ENCODE results near the gene DIAPH1.
A peak's percentile ranks its signal among the peaks of the same experiment; 100 is the strongest.

Gene DIAPH1

DNA sequence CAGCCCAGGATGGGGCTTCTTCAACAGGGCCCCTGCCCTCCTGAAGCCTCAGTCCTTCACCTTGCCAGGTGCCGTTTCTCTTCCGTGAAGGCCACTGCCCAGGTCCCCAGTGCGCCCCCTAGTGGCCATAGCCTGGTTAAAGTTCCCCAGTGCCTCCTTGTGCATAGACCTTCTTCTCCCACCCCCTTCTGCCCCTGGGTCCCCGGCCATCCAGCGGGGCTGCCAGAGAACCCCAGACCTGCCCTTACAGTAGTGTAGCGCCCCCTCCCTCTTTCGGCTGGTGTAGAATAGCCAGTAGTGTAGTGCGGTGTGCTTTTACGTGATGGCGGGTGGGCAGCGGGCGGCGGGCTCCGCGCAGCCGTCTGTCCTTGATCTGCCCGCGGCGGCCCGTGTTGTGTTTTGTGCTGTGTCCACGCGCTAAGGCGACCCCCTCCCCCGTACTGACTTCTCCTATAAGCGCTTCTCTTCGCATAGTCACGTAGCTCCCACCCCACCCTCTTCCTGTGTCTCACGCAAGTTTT, 106.3 kb downstream of the DIAPH1 start:
- TF ChIP-seq, protein P1, sequence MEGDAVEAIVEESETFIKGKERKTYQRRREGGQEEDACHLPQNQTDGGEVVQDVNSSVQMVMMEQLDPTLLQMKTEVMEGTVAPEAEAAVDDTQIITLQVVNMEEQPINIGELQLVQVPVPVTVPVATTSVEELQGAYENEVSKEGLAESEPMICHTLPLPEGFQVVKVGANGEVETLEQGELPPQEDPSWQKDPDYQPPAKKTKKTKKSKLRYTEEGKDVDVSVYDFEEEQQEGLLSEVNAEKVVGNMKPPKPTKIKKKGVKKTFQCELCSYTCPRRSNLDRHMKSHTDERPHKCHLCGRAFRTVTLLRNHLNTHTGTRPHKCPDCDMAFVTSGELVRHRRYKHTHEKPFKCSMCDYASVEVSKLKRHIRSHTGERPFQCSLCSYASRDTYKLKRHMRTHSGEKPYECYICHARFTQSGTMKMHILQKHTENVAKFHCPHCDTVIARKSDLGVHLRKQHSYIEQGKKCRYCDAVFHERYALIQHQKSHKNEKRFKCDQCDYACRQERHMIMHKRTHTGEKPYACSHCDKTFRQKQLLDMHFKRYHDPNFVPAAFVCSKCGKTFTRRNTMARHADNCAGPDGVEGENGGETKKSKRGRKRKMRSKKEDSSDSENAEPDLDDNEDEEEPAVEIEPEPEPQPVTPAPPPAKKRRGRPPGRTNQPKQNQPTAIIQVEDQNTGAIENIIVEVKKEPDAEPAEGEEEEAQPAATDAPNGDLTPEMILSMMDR (IDR thresholded peaks at IDR 0.05; ENCODE audit: borderline replicate concordance, control extremely low read depth, extremely low read depth, insufficient read depth, missing control alignments) = peak; percentile 79
- peak; percentile 87 for DNase-seq (ENCODE audit: low spot score)
- in situ Hi-C loops (cut with MboI; ENCODE audit: low sequenced_read_pairs, unreplicated experiment) = no loop called here

DNA sequence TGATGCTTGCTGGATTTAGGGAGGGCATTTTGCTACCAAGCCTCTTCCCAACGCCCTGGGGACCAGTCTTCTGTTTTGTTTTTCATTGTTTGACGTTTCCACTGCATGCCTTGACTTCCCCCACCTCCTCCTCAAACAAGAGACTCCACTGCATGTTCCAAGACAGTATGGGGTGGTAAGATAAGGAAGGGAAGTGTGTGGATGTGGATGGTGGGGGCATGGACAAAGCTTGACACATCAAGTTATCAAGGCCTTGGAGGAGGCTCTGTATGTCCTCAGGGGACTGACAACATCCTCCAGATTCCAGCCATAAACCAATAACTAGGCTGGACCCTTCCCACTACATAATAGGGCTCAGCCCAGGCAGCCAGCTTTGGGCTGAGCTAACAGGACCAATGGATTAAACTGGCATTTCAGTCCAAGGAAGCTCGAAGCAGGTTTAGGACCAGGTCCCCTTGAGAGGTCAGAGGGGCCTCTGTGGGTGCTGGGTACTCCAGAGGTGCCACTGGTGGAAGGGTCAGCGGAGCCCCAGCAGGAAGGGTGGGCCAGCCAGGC, 107.0 kb downstream of the DIAPH1 start:
- DNase-seq (ENCODE audit: low spot score) = no peak
- in situ Hi-C loops (cut with MboI; ENCODE audit: low sequenced_read_pairs, unreplicated experiment) = no loop called here
- TF ChIP-seq, protein P1 (IDR thresholded peaks at IDR 0.05; ENCODE audit: borderline replicate concordance, control extremely low read depth, extremely low read depth, insufficient read depth, missing control alignments) = no peak

DNA sequence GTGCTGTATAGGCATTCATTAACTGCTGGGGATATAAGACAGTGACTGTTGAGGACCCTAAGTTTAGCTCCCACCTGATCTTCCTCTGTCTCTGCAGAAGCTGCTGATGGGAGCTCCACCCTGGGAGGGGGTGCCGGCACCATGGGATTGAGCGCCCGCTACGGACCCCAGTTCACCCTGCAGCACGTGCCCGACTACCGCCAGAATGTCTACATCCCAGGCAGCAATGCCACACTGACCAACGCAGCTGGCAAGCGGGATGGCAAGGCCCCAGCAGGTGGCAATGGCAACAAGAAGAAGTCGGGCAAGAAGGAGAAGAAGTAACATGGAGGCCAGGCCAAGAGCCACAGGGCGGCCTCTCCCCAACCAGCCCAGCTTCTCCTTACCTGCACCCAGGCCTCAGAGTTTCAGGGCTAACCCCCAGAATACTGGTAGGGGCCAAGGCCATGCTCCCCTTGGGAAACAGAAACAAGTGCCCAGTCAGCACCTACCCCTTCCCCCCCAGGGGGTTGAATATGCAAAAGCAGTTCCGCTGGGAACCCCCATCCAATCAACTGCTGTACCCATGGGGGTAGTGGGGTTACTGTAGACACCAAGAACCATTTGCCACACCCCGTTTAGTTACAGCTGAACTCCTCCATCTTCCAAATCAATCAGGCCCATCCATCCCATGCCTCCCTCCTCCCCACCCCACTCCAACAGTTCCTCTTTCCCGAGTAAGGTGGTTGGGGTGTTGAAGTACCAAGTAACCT, 107.8 kb downstream of the DIAPH1 start:
- DNase-seq (ENCODE audit: low spot score) = no peak
- TF ChIP-seq, protein P1 (IDR thresholded peaks at IDR 0.05; ENCODE audit: borderline replicate concordance, control extremely low read depth, extremely low read depth, insufficient read depth, missing control alignments) = no peak
- in situ Hi-C loops (cut with MboI; ENCODE audit: low sequenced_read_pairs, unreplicated experiment) = no loop called here

DNA sequence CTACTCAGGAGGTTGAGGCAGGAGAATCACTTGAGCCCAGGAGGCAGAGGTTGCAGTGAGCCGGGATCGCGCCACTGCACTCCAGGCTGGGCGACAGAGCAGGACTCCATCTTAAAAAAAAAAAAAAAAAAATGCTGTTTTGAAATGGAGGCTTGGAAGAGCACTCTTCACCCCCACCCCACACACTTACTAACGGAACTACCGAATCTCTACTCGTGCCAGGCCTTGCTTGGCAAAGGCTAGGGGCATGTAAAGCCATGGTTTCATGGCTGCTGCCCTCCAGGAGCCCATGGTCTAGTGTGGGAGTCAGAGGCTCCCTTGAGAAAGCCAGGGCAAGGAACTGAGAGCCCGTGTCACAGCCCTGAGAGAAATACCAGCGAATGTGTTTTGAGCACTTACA, 108.6 kb downstream of the DIAPH1 start:
- TF ChIP-seq, protein P1 (IDR thresholded peaks at IDR 0.05; ENCODE audit: borderline replicate concordance, control extremely low read depth, extremely low read depth, insufficient read depth, missing control alignments) = no peak
- DNase-seq (ENCODE audit: low spot score) = no peak
- in situ Hi-C loops (cut with MboI; ENCODE audit: low sequenced_read_pairs, unreplicated experiment) = no loop called here

DNA sequence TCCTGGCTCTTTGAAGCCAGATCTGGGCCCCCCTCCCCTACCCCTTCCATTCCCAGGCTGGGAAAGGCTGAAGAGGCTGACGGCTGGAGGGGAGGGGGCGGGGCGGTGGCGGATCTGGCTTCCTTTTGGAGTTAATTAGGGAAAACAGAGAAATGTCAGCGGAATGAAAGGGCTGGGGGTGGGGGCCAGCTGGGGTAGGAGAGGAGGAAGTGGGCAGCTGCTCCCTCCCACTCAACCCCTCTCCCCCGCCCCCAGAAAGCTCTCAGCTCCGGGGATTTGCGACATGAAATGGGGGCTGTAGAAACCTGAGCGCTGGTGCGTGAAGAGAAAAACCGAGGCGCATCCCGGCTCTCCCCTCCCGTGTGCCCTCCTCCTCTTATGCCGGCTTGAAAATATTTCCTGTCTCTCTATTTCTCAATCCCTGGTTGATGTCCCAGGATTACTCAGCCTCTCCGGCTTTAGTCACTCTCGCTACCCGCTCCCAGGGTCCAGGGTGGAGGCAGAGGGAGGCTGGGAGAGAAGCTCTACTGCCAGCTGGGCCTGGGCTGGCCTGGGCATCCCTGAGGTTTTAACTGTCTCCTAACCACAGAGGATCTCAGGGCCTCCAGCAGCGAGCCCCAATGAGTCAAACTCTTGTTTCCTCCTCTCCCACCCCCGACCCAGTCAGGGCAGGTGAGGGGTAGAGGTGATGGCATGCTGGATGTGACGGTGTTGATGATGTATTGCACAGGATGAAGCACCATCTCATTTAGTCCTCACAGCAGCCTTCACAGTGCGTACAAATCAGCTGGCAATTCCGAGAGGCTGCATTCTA, 109.8 kb downstream of the DIAPH1 start:
- TF ChIP-seq, protein P1 (IDR thresholded peaks at IDR 0.05; ENCODE audit: borderline replicate concordance, control extremely low read depth, extremely low read depth, insufficient read depth, missing control alignments) = no peak
- DNase-seq (ENCODE audit: low spot score) = no peak
- in situ Hi-C loops (cut with MboI; ENCODE audit: low sequenced_read_pairs, unreplicated experiment) = no loop called here

DNA sequence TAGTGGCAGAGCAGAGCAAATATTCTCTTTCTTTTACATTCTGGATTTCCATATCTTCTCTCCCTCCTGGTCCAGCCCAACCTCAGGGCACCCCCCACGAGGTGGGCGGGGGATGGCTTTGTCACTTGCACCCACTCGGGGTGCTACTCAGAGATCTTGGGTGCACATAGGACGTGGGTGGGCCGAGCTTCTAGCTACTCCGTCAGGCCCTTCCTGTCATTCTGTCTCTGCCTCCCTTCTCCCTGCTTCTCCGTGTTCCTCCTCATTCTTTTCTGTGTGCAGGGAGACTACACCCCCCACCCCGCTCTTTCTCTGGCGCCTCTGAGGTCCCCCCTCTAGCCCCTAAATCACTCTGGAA, 110.4 kb downstream of the DIAPH1 start:
- no peak for DNase-seq (ENCODE audit: low spot score)
- TF ChIP-seq, protein P1 (IDR thresholded peaks at IDR 0.05; ENCODE audit: borderline replicate concordance, control extremely low read depth, extremely low read depth, insufficient read depth, missing control alignments) = no peak
- in situ Hi-C loops (cut with MboI; ENCODE audit: low sequenced_read_pairs, unreplicated experiment) = no loop called here
